Astrocyte (in vitro differentiated cells and primary cell): Measurements from ENCODE around the gene FSTL4. TPM values are rescaled to one million over a fixed set of nuclear protein-coding genes. Genes with fewer than 3 reads are reported as not detected.

ENCODE experiments used
- DNase-seq: peaks from one replicate; pipeline ENCODE4 v3.0.0-alpha.2; 2010; ENCODE audit warnings: low read depth
- FAIRE-seq: peaks from 2 replicates; lab custom pipeline; 2011; peaks lifted over from hg19 to GRCh38; lab: Jason Lieb, UNC
- H2AFZ ChIP-seq: 2 replicates; pipeline ENCODE4 v1.6.0; 2012; ENCODE audit warnings: low read depth, low read length, inconsistent platforms
- H3K27ac ChIP-seq: 2 replicates; pipeline ENCODE4 v1.5.1; 2011; ENCODE audit warnings: low read depth, low read length, inconsistent platforms
- H3K27me3 ChIP-seq: 2 replicates; pipeline ENCODE4 v1.6.0; 2011; ENCODE audit warnings: low read length, inconsistent platforms; ENCODE audit not compliant: insufficient read depth
- H3K36me3 ChIP-seq: 2 replicates; pipeline ENCODE4 v1.5.1; 2011; ENCODE audit warnings: low read length, inconsistent platforms; ENCODE audit not compliant: insufficient read depth
- H3K4me1 ChIP-seq: 2 replicates; pipeline ENCODE4 v1.5.1; 2011; ENCODE audit warnings: low read length, inconsistent platforms; ENCODE audit not compliant: insufficient read depth
- H3K4me2 ChIP-seq: 2 replicates; pipeline ENCODE4 v1.6.0; 2012; ENCODE audit warnings: low read length, inconsistent platforms
- H3K4me3 ChIP-seq: 2 replicates; pipeline ENCODE4 v1.5.1; 2011; ENCODE audit warnings: low read depth, mild to moderate bottlenecking, low read length, inconsistent platforms; ENCODE audit not compliant: insufficient read depth
- H3K79me2 ChIP-seq: 2 replicates; pipeline ENCODE4 v1.6.0; 2012; ENCODE audit warnings: mild to moderate bottlenecking, low read length, inconsistent platforms; ENCODE audit not compliant: insufficient read depth
- H3K9ac ChIP-seq: 2 replicates; pipeline ENCODE4 v1.6.0; 2012; ENCODE audit warnings: mild to moderate bottlenecking, low read length, inconsistent platforms
- H3K9me3 ChIP-seq: 2 replicates; pipeline ENCODE4 v1.5.1; 2012; ENCODE audit warnings: low read depth, mild to moderate bottlenecking, low read length, inconsistent platforms; ENCODE audit not compliant: insufficient read depth
- H4K20me1 ChIP-seq: 2 replicates; pipeline ENCODE4 v1.6.0; 2012; ENCODE audit warnings: low read length, inconsistent platforms; ENCODE audit not compliant: insufficient read depth
- H3K27ac Mint-ChIP-seq: one replicate; pipeline ENCODE4 v1.8.0; 2021; ENCODE audit warnings: mild to moderate bottlenecking, mixed read lengths; ENCODE audit not compliant: unreplicated experiment
- H3K27me3 Mint-ChIP-seq: one replicate; pipeline ENCODE4 v1.8.0; 2021; ENCODE audit warnings: low read depth, mixed read lengths; ENCODE audit not compliant: unreplicated experiment
- H3K36me3 Mint-ChIP-seq: one replicate; pipeline ENCODE4 v1.8.0; 2021; ENCODE audit warnings: low read depth, mixed read lengths; ENCODE audit not compliant: unreplicated experiment
- H3K4me1 Mint-ChIP-seq: one replicate; pipeline ENCODE4 v1.8.0; 2021; ENCODE audit warnings: low read depth, mixed read lengths; ENCODE audit not compliant: unreplicated experiment
- H3K4me3 Mint-ChIP-seq: one replicate; pipeline ENCODE4 v1.8.0; 2021; ENCODE audit warnings: mild to moderate bottlenecking, moderate library complexity, mixed read lengths; ENCODE audit not compliant: unreplicated experiment
- H3K9me3 Mint-ChIP-seq: one replicate; pipeline ENCODE4 v1.8.0; 2021; ENCODE audit warnings: mild to moderate bottlenecking, mixed read lengths; ENCODE audit not compliant: unreplicated experiment
- CTCF ChIP-seq: IDR thresholded peaks from 2 replicates; pipeline ENCODE4 v1.5.1; 2011; ENCODE audit warnings: low read depth, mild to moderate bottlenecking, inconsistent platforms, low read length, moderate library complexity; ENCODE audit not compliant: insufficient read depth
- EZH2 ChIP-seq: IDR thresholded peaks from 2 replicates; pipeline ENCODE4 v1.6.1; 2012; ENCODE audit warnings: mild to moderate bottlenecking, low read length, inconsistent platforms; ENCODE audit not compliant: insufficient read depth
- total RNA-seq: library from RNA; stranded (reverse); gene quantifications from 2 replicates; pipeline ENCODE4 v1.2.1, GENCODE V29; 2021

Gene FSTL4
- total RNA-seq, 1 donor from 2014 or later: not detected

DNA sequence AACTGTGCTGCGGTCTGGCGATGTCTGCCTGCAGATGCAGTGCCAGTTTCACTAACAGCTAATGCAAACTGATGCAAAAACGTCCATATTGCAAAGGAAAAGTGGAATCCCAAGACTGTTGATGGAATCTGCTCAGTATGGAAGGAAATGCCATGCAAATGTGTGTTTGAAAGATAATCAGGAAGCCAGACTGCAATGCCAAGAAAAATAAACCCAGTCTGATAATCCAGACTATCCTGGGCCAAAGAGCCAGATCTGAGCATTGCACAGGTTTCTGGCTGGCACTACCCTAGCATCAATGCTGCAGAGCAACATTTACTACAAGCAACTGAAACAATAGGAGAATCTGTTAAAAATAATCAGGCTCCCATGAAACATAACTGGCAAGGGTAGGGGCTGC, 130.3 kb downstream of the FSTL4 start:
- H3K4me3 Mint-ChIP-seq: no peak overlapping the region
- peaks cover 35% of the 10 kb centered on the region for H3K27me3 Mint-ChIP-seq
- H3K9me3 Mint-ChIP-seq: no peaks in the 10 kb centered on the region
- no peak overlapping the region for H3K27ac Mint-ChIP-seq
- no peaks in the 10 kb centered on the region for H3K36me3 ChIP-seq
- no peak overlapping the region for H2AFZ ChIP-seq
- H3K4me1 Mint-ChIP-seq: peaks cover 7% of the 10 kb centered on the region
- TF ChIP-seq CTCF: no peak
- H3K9me3 ChIP-seq: no peaks in the 10 kb centered on the region
- DNase-seq (no peak), FAIRE-seq (no peak)
- H3K4me1 ChIP-seq: no peaks in the 10 kb centered on the region
- H3K27ac ChIP-seq: no peak overlapping the region
- no peak overlapping the region for H3K4me3 ChIP-seq
- no peaks in the 10 kb centered on the region for H4K20me1 ChIP-seq
- no peaks in the 10 kb centered on the region for H3K36me3 Mint-ChIP-seq
- peaks cover 11% of the 10 kb centered on the region for H3K27me3 ChIP-seq
- H3K9ac ChIP-seq: no peak overlapping the region
- H3K79me2 ChIP-seq: no peaks in the 10 kb centered on the region
- no peak overlapping the region for H3K4me2 ChIP-seq

- no peak overlapping the region for H3K9ac ChIP-seq
- no peak for DNase-seq
- FAIRE-seq: no peak
Measured at GRCh38 chr5:133480866-133481265, 131.5 kb downstream of the FSTL4 start.

DNA sequence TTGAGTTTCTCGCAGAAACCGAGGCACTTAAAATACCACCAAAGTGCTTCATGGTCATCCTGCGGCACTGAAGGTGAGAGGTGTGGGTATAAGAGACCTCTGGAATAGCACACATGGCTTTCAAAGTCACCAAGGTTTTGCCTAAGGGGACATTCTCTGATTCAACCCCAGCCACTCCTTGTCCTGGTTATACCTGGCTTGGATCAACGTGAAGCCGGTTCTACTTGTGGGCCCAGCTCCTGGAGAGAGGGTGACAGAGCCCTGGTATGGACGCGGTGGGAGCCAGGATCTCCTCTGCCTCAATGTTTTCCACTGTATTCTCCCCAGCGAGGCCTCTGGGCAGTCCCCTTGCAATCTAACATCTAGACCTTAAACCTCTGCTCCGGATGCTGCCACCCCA, 132.0 kb downstream of the FSTL4 start:
- Mint-ChIP-seq H3K27me3 (peaks cover 31% of the 10 kb centered on the region), H3K27ac (no peak overlapping the region), H3K36me3 (no peaks in the 10 kb centered on the region), H3K4me3 (no peak overlapping the region), H3K4me1 (peaks cover 13% of the 10 kb centered on the region), H3K9me3 (no peaks in the 10 kb centered on the region)
- Histone ChIP-seq H3K4me2 (no peak overlapping the region), H3K36me3 (no peaks in the 10 kb centered on the region), H3K4me1 (no peaks in the 10 kb centered on the region), H3K4me3 (no peak overlapping the region), H3K27me3 (peaks cover 8% of the 10 kb centered on the region), H4K20me1 (no peaks in the 10 kb centered on the region), H3K9me3 (no peaks in the 10 kb centered on the region), H3K27ac (no peak overlapping the region), H3K9ac (no peak overlapping the region), H2AFZ (no peak overlapping the region), H3K79me2 (no peaks in the 10 kb centered on the region)
- DNase-seq: no peak
- TF ChIP-seq EZH2 (no peak), CTCF (no peak)
- no peak for FAIRE-seq

More at GRCh38 chr5:133480866-133481265, 131.5 kb downstream of the FSTL4 start:
- no peak overlapping the region for H3K4me3 ChIP-seq
- H3K27ac ChIP-seq: no peak overlapping the region
- H3K27me3 ChIP-seq: peaks cover 11% of the 10 kb centered on the region
- Mint-ChIP-seq H3K36me3 (no peaks in the 10 kb centered on the region), H3K9me3 (no peaks in the 10 kb centered on the region), H3K27me3 (peaks cover 29% of the 10 kb centered on the region), H3K4me3 (no peak overlapping the region), H3K4me1 (peaks cover 10% of the 10 kb centered on the region), H3K27ac (no peak overlapping the region)
- H4K20me1 ChIP-seq: no peaks in the 10 kb centered on the region
- no peaks in the 10 kb centered on the region for H3K36me3 ChIP-seq
- no peak overlapping the region for H2AFZ ChIP-seq
- TF ChIP-seq EZH2: no peak
- TF ChIP-seq CTCF: no peak
- H3K9me3 ChIP-seq: no peaks in the 10 kb centered on the region
- H3K4me1 ChIP-seq: no peaks in the 10 kb centered on the region
- no peaks in the 10 kb centered on the region for H3K79me2 ChIP-seq
- no peak overlapping the region for H3K4me2 ChIP-seq
